Measurements from ENCODE around the gene TOX2. TPM values are rescaled to one million over a fixed set of nuclear protein-coding genes. Genes with fewer than 3 reads are reported as not detected.

The TOX2 gene
- total and polyA plus RNA-seq, 4 donors = 1.2 to 15.4 (median 9.0) TPM

DNA sequence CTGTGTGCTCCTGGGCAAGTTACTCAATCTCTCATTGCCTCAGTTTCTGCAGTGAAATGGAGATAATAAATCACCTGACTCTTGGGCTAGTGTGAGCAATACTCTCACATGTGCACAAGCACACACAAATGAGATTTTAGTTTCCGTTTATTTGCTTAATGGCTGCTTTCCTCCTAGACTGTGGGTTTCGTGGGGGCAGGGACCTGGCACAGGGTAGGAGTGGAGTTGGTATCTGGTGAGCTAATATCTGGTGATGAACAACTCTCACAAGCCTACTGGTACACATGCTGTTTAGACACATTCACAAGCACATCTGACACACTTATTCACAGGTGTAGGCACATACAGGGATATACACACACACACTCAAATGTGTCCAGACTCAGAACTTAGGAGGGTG, 73.8 kb downstream of the TOX2 start:
- Histone ChIP-seq H3K9me3 (ENCODE audit: control insufficient read depth, insufficient read depth, low read length) (no peaks in the 10 kb centered on the region), H3K36me3 (ENCODE audit: control insufficient read depth, insufficient read depth, low read length) (no peaks in the 10 kb centered on the region), H3K27ac (ENCODE audit: low read depth, low read length) (no peak overlapping the region), H3K4me3 (ENCODE audit: low read depth, low read length) (no peak overlapping the region), H3K4me1 (ENCODE audit: control insufficient read depth, insufficient read depth, low read length) (peaks cover 5% of the 10 kb centered on the region), H3K27me3 (ENCODE audit: control insufficient read depth, insufficient read depth, low read length) (no peaks in the 10 kb centered on the region)
- no peak for DNase-seq (ENCODE audit: low read depth in 4 of 6, low spot score in 6 of 6)
- WGBS (ENCODE audit: insufficient coverage) = no CpG with 5 or more reads among the region's 2 CpGs

DNA sequence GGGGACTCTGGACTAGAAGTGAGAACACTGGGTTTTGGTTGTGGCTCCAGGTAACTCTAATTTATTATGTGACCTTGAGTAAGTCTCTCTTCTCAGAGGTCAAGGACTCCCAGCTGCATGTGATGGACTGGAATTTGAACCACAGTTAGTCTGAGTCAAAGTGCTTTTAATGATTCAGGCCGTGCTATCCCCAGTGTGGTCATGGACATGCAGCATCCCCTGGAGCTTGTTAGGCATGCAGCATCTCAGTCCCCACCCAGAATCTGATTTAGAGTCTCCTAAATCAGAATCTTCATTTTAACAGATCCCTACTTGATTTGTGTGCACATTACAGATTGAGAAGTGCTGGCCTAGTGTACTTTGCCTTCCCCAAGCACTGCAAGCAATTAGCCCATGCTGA, 74.2 kb downstream of the TOX2 start:
- Histone ChIP-seq H3K4me3 (ENCODE audit: low read depth, low read length) (no peak overlapping the region), H3K36me3 (ENCODE audit: control insufficient read depth, insufficient read depth, low read length) (no peaks in the 10 kb centered on the region), H3K4me1 (ENCODE audit: control insufficient read depth, insufficient read depth, low read length) (peaks cover 5% of the 10 kb centered on the region), H3K27me3 (ENCODE audit: control insufficient read depth, insufficient read depth, low read length) (no peaks in the 10 kb centered on the region), H3K27ac (ENCODE audit: low read depth, low read length) (no peak overlapping the region), H3K9me3 (ENCODE audit: control insufficient read depth, insufficient read depth, low read length) (no peaks in the 10 kb centered on the region)
- 64% methylated on average over 1 of the region's 1 CpG for WGBS (ENCODE audit: insufficient coverage)
- DNase-seq (ENCODE audit: low read depth in 4 of 6, low spot score in 6 of 6) = no peak

GRCh38 chr20:43991261-43991660, 76.6 kb downstream of the TOX2 start:
- no peak overlapping the region for H3K27ac ChIP-seq (ENCODE audit: low read depth, low read length)
- no peaks in the 10 kb centered on the region for H3K4me1 ChIP-seq (ENCODE audit: control insufficient read depth, insufficient read depth, low read length)
- H3K36me3 ChIP-seq (ENCODE audit: control insufficient read depth, insufficient read depth, low read length) = no peaks in the 10 kb centered on the region
- H3K27me3 ChIP-seq (ENCODE audit: control insufficient read depth, insufficient read depth, low read length) = no peaks in the 10 kb centered on the region
- no peak for DNase-seq (ENCODE audit: low read depth in 4 of 6, low spot score in 6 of 6)
- 83% methylated on average over 2 of the region's 5 CpGs for WGBS (ENCODE audit: insufficient coverage)
- H3K4me3 ChIP-seq (ENCODE audit: low read depth, low read length) = no peak overlapping the region
- H3K9me3 ChIP-seq (ENCODE audit: control insufficient read depth, insufficient read depth, low read length) = no peaks in the 10 kb centered on the region

GRCh38 chr20:43991982-43992381, 77.3 kb downstream of the TOX2 start:
- Histone ChIP-seq H3K27me3 (ENCODE audit: control insufficient read depth, insufficient read depth, low read length) (peaks cover 4% of the 10 kb centered on the region), H3K4me1 (ENCODE audit: control insufficient read depth, insufficient read depth, low read length) (no peaks in the 10 kb centered on the region), H3K9me3 (ENCODE audit: control insufficient read depth, insufficient read depth, low read length) (no peaks in the 10 kb centered on the region), H3K36me3 (ENCODE audit: control insufficient read depth, insufficient read depth, low read length) (no peaks in the 10 kb centered on the region), H3K4me3 (ENCODE audit: low read depth, low read length) (no peak overlapping the region), H3K27ac (ENCODE audit: low read depth, low read length) (no peak overlapping the region)
- no peak for DNase-seq (ENCODE audit: low read depth in 4 of 6, low spot score in 6 of 6)
- 77% methylated on average over 11 of the region's 11 CpGs for WGBS (ENCODE audit: insufficient coverage)

GRCh38 chr20:43992885-43993284, 78.2 kb downstream of the TOX2 start:
- DNase-seq (ENCODE audit: low read depth in 4 of 6, low spot score in 6 of 6) = no peak
- Histone ChIP-seq H3K27ac (ENCODE audit: low read depth, low read length) (no peak overlapping the region), H3K36me3 (ENCODE audit: control insufficient read depth, insufficient read depth, low read length) (no peaks in the 10 kb centered on the region), H3K4me1 (ENCODE audit: control insufficient read depth, insufficient read depth, low read length) (no peaks in the 10 kb centered on the region), H3K9me3 (ENCODE audit: control insufficient read depth, insufficient read depth, low read length) (no peaks in the 10 kb centered on the region), H3K27me3 (ENCODE audit: control insufficient read depth, insufficient read depth, low read length) (peaks cover 4% of the 10 kb centered on the region), H3K4me3 (ENCODE audit: low read depth, low read length) (no peak overlapping the region)
- WGBS (ENCODE audit: insufficient coverage) = 79% methylated on average over 7 of the region's 10 CpGs

DNA sequence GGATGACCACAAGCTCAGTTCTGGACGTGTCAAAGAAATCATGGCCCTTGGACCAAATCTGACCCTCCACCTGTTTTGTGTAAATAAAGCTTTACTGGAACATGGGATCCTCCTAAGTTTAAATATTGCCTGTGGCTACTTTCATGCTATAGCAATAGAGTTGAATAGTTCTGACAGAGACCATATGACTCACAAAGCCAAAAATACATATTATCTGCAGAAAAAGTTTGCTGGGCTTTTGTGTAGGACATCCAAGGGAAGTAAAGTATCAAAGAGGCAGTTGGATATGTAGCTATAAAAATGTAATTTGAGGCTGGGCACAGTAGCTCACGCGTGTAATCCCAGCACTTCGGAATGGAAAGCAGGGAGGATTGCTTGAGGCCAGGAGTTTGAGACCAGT, 78.9 kb downstream of the TOX2 start:
- no peaks in the 10 kb centered on the region for H3K4me1 ChIP-seq (ENCODE audit: control insufficient read depth, insufficient read depth, low read length)
- H3K27ac ChIP-seq (ENCODE audit: low read depth, low read length) = no peak overlapping the region
- H3K4me3 ChIP-seq (ENCODE audit: low read depth, low read length) = no peak overlapping the region
- H3K27me3 ChIP-seq (ENCODE audit: control insufficient read depth, insufficient read depth, low read length) = peaks cover 4% of the 10 kb centered on the region
- H3K36me3 ChIP-seq (ENCODE audit: control insufficient read depth, insufficient read depth, low read length) = no peaks in the 10 kb centered on the region
- 91% methylated on average over 4 of the region's 4 CpGs for WGBS (ENCODE audit: insufficient coverage)
- no peaks in the 10 kb centered on the region for H3K9me3 ChIP-seq (ENCODE audit: control insufficient read depth, insufficient read depth, low read length)
- no peak for DNase-seq (ENCODE audit: low read depth in 4 of 6, low spot score in 6 of 6)

- H3K36me3 ChIP-seq (ENCODE audit: control insufficient read depth, insufficient read depth, low read length) = no peaks in the 10 kb centered on the region
- H3K27ac ChIP-seq (ENCODE audit: low read depth, low read length) = no peak overlapping the region
- no peaks in the 10 kb centered on the region for H3K4me1 ChIP-seq (ENCODE audit: control insufficient read depth, insufficient read depth, low read length)
- 100% methylated on average over 3 of the region's 11 CpGs for WGBS (ENCODE audit: insufficient coverage)
- H3K4me3 ChIP-seq (ENCODE audit: low read depth, low read length) = no peak overlapping the region
- H3K27me3 ChIP-seq (ENCODE audit: control insufficient read depth, insufficient read depth, low read length) = peaks cover 4% of the 10 kb centered on the region
- no peaks in the 10 kb centered on the region for H3K9me3 ChIP-seq (ENCODE audit: control insufficient read depth, insufficient read depth, low read length)
- DNase-seq (ENCODE audit: low read depth in 4 of 6, low spot score in 6 of 6) = no peak
Measured at GRCh38 chr20:43994486-43995100, 79.9 kb downstream of the TOX2 start.

DNA sequence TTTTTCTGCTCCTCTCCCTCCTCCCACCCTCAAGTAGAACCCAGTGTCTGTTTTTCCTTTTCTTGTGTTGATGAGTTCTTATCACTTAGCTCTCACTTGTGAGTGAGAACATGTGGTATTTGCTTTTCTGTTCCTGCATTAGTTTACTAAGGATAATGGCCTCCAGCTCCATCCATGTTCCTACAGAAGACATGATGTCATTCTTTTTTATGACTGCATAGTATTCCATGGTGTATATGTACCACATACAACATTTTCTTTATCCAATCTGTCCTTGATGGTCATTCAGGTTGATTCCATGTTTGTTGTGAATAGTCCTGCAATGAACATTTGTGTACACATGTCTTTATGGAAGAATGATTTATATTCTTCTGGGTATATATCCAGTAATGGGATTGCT, 81.0 kb downstream of the TOX2 start:
- H3K27ac ChIP-seq (ENCODE audit: low read depth, low read length) = no peak overlapping the region
- H3K4me1 ChIP-seq (ENCODE audit: control insufficient read depth, insufficient read depth, low read length) = no peaks in the 10 kb centered on the region
- H3K4me3 ChIP-seq (ENCODE audit: low read depth, low read length) = no peak overlapping the region
- no peak for DNase-seq (ENCODE audit: low read depth in 4 of 6, low spot score in 6 of 6)
- no peaks in the 10 kb centered on the region for H3K9me3 ChIP-seq (ENCODE audit: control insufficient read depth, insufficient read depth, low read length)
- H3K27me3 ChIP-seq (ENCODE audit: control insufficient read depth, insufficient read depth, low read length) = peaks cover 4% of the 10 kb centered on the region
- H3K36me3 ChIP-seq (ENCODE audit: control insufficient read depth, insufficient read depth, low read length) = no peaks in the 10 kb centered on the region

- Histone ChIP-seq H3K4me1 (ENCODE audit: control insufficient read depth, insufficient read depth, low read length) (no peaks in the 10 kb centered on the region), H3K4me3 (ENCODE audit: low read depth, low read length) (no peak overlapping the region), H3K36me3 (ENCODE audit: control insufficient read depth, insufficient read depth, low read length) (no peaks in the 10 kb centered on the region), H3K27me3 (ENCODE audit: control insufficient read depth, insufficient read depth, low read length) (peaks cover 4% of the 10 kb centered on the region), H3K9me3 (ENCODE audit: control insufficient read depth, insufficient read depth, low read length) (no peaks in the 10 kb centered on the region), H3K27ac (ENCODE audit: low read depth, low read length) (no peak overlapping the region)
- 87% methylated on average over 5 of the region's 7 CpGs for WGBS (ENCODE audit: insufficient coverage)
- no peak for DNase-seq (ENCODE audit: low read depth in 4 of 6, low spot score in 6 of 6)
Measured at GRCh38 chr20:43996240-43996930, 81.7 kb downstream of the TOX2 start.

GRCh38 chr20:43999848-44000247, 85.2 kb downstream of the TOX2 start:
- Histone ChIP-seq H3K4me3 (ENCODE audit: low read depth, low read length) (no peak overlapping the region), H3K27ac (ENCODE audit: low read depth, low read length) (no peak overlapping the region), H3K27me3 (ENCODE audit: control insufficient read depth, insufficient read depth, low read length) (peaks cover 7% of the 10 kb centered on the region), H3K9me3 (ENCODE audit: control insufficient read depth, insufficient read depth, low read length) (no peaks in the 10 kb centered on the region), H3K4me1 (ENCODE audit: control insufficient read depth, insufficient read depth, low read length) (no peaks in the 10 kb centered on the region), H3K36me3 (ENCODE audit: control insufficient read depth, insufficient read depth, low read length) (no peaks in the 10 kb centered on the region)
- WGBS (ENCODE audit: insufficient coverage) = 72% methylated on average over 4 of the region's 4 CpGs
- no peak for DNase-seq (ENCODE audit: low read depth in 4 of 6, low spot score in 6 of 6)
